Activated gamma-delta T cell (primary cell): ENCODE measurements around the gene TSPAN31.
"Not testable (repeated sequence)": the region's sequence is repeated elsewhere in the genome, so short reads cannot be mapped to it uniquely, and the experiment has no call there.

Experiments
- DNase-seq: peaks from one replicate; lab custom pipeline; 2025; lab: John Stamatoyannopoulos, UW
- total RNA-seq, 2 donors: gene quantifications; one replicate each; lab custom pipeline; 2026; lab: John Stamatoyannopoulos, UW

TSPAN31 gene, protein sequence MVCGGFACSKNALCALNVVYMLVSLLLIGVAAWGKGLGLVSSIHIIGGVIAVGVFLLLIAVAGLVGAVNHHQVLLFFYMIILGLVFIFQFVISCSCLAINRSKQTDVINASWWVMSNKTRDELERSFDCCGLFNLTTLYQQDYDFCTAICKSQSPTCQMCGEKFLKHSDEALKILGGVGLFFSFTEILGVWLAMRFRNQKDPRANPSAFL
- total RNA-seq, result 36.0 to 36.3 reads per million in 2 donors

DNA sequence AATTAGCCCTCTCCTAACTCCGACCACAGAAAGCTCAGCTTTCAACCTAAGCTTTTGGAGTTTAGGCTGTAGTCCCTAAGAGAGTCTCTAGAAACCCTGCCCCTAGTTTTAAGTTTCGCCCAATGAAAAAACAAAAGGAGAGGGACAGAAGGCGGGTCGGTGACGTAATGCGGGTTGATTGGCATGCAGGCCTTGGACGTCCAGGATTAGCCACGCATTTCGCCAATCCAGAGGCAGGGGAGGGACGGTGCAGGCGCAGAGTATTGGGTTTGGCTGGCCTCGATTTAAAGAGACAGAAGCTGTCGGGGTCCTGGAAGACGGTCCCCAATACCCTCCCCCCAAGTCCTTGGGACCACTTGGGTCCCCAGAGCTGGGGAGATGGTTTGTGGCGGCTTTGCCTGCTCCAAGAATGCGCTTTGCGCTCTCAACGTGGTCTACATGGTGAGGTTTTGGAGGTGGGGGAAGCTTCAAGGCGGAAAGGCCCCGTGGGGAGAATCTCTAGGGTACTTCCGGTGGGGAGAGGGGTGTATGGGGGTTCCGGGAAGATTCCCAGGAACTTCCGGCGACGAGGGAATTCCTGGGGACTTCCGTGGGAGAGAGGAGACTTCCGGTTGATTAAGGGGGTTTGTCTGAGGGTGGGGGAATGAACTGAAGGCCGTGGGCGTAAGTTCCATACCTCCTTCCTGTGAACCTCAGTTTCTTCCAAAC is at the start of gene TSPAN31:
TSPAN31 (plus strand) TSS at position 263 of the 708 bp plus-strand sequence; CDS start at position 379, 116 bp downstream.
- peak; percentile 47 for DNase-seq

DNA sequence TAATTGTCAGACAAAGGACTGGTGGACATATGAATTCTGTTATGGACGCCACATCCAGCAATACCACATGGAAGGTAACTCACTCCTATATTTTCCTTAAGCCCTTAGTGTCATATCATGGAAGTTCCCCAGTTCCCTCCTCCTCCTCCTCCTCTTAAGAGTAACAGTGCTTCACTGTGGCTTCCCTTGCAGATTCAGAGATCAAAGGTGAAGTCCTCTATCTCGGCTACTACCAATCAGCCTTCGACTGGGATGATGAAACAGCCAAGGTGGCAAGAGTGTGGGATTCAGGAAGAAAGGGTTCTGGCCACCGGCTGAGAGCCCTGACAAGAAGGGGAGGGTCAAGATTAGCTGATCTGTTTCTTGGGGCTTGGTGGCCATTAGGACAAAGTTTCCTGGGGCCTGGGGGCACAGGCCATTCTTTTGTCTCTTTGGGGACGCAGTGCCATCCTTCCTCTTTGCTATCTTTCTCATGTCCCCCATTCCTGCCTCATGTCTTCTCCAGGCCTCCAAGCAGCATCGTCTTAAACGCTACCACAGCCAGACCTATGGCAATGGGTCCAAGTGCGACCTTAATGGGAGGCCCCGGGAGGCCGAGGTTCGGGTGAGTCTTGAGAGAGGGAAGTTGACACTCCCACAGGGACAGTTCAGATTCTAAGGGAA is 48.9 kb upstream of the TSPAN31 start:
- DNase-seq, result no peak

DNA sequence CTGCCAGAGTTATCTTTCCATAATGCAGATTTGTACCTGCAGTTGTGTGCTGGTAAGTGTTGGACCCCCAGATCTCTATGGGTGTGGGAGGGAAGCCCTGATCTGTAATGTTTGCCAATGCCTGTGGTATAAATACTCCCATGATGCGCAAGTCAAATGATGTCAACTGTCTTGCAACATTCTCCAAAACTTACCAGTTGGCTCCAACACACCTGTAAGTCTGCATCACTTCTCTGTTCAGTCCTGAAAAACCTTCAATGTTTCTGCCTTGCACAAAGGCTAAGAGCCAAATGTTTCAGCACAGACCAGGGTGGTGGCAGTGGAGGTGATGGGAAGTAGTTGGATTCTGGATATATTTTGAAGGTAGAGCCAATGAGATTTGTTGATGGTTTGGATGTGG is 47.8 kb upstream of the TSPAN31 start:
- no peak for DNase-seq

DNA sequence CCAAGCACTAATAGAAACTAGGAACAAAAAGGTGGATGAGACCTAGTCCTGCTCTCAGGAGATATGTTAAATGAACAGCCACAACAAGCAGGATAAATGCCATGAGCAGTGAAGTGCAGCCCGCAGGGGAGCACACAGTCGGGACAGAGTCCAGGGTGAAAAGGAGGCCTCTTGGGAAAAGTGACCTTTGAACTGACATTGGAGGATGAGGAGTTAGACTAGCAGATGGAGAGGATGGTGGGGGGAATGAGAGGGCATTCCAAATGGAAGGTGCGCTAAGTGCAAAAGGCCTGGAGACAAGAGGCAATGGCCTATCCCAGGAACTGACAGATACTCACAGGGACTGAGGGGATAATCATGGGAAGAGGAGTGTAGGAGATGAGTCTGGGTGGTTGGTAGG is 46.4 kb upstream of the TSPAN31 start:
- no peak for DNase-seq

DNA sequence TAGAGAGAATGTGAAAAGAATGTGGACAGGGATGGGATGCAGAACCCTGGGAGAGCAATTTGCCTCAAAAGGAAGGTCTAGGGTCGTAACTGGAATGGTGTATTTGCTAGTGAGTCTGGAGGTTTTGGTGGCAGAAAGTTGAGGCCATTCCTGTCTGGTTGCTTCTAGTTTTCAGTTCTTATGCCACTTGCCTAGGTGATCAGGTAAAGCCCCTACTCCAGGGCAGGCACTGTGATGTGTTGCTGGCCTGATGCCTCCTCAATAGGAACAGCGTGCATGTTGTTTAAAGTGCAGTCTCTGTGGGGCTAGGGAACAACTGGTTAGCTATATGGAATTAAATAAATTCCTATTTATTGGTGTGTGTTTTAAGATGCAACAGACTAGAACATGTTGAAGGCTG is 44.5 kb upstream of the TSPAN31 start:
- DNase-seq, result no peak

DNA sequence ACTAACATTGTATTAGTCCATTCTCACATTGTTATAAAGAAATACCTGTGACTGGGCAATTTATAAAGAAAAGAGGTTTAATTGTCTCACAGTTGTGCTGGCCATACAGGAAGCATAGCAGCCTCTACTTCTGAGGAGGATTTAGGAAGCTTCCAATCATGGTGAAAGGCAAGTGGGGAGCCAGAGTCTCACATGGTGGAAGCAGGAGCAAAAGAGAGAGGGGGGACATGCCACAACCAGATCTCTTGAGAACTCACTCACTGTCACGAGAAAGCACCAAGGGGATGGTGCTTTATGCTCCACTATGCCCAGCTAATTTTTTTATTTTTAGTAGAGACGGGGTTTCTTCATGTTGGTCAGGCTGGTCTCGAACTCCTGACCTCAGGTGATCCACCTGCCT is 37.6 kb upstream of the TSPAN31 start:
- no peak for DNase-seq

DNA sequence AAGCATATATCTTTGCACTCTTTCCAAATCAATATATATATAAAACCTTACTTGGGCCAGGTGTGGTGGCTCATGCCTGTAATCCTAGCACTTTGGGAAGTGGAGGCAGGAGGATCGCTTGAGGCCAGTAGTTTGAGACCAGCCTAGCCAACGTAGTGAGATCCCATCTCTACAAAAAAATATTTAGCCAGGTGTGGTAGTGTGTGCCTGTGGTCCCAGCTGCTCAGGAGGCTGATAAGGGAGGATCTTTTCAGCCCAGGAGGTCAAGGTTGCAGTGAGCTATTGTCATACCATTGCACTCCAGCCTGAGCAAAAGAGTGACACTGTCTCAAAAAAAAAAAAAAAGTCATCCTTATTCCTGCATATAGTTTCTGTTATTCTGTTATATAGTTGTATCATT is 36.5 kb upstream of the TSPAN31 start:
- DNase-seq, result no peak

DNA sequence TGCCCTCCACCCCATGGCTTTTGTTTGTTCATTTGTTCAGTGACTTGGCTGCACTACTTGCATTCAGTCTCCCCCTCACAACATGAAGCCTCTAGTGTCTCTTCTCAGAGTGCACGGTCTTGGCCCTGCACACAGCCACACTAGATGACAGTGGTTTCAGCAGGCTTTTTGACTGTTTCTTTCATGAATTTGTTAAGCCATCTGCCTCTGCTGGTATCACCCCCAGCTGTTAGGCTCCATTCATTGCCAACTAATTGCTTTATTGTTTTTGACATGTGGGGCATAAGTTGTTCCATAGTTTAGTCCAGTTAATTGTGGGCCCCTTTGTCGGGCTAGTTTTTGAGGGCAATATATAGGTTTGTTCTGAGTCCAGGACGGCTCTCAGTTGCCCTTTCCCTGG is 32.1 kb upstream of the TSPAN31 start:
- no peak for DNase-seq

DNA sequence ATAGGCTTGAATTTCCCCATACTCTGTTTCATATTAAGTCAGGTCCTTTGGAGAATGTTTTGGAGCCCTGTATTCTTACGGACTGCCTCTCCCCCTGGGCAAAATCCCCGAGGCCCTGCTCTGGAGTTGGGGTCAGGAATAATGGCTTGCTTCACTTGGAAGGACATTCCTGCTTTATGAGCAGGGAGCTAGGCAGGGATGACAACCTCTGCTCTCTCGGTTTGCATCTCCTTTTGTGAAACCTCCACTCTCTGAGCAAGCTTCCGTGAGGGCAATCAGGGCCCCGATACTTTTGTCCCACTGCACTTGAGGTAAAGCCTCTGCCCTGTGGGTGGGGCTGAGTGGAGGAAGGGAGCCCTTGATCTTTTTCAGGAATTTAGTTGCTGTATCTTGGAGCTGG is 31.6 kb upstream of the TSPAN31 start:
- no peak for DNase-seq

DNA sequence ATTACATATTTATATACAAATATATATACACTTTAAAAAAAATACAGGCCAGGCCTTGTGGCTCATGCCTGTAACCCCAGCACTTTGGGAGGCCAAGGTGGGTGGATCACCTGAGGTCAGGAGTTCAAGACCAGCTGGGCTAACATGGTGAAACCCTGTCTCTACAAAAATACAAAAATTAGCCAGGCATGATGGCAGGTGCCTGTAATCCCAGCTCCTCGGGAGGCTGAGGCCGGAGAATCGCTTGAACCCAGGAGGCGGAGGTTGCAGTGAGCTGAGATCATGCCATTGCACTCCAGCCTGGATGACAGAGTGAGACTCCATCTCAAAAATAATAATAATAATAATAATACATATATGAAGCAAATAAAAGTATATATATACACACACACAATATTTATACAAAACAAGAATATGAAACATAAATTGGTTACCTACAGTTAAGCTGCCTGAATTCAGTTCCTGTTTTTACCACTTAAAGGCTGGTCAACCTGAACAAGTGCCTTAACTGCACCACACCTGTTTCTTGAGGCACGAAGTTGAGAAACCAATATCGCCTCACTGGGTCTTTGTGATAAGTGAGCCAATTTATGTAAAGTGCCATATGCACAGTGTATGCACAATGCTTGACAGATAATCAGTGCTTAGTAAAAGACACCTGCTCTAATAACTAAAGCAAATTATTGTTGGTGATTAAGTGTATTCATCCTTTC is 29.6 kb upstream of the TSPAN31 start:
- DNase-seq, result not testable (repeated sequence)

DNA sequence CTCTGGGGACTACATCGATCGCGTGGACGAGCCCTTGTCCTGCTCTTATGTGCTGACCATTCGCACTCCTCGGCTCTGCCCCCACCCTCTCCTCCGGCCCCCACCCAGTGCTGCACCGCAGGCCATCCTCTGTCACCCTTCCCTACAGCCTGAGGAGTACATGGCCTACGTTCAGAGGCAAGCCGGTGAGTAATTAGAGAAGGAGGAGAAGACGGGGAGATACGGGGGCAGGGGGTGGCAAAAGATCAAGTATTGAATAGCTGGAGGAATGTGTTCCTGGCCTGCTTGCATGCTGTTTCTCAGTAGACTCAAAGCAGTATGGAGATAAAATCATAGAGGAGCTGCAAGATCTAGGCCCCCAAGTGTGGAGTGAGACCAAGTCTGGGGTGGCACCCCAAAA is 29.1 kb upstream of the TSPAN31 start:
- DNase-seq, result no peak

DNA sequence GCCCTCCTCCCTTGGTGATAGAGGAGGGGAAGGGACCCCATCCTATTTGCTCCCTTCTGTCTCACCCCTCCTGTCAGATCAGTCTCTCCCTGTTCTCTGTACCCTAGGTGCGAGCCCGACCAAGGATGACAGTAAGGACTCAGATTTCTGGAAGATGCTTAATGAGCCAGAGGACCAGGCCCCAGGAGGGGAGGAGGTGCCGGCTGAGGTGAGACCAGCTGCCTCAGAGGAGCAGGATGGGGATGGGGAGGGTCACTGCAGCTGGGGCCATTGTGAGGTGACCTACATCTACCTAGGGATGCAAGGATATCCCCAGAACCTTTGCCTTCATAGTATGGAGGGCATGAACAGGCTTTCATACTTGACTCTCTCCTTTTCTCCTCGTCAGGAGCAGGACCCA is 28.5 kb upstream of the TSPAN31 start:
- DNase-seq, result no peak

DNA sequence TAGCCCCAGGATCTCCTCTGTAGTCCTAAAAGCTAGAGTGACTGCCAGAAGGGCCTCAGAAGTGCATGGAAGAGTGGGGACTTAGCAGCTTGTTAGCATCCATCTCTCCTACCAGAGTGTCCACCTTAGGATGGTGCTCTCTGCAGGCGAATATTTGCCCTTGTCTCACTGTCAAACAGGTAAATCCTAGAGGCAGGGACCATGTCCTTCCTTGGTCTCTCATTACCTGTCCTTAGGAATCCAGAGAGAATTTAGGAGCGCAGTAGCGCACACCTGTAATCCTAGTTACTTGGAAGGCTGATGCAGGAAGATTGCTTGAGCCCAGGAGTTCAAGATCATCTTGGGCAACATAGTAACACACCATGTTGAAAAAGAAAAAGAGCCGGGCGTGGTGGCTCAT is 27.7 kb upstream of the TSPAN31 start:
- DNase-seq, result no peak

DNA sequence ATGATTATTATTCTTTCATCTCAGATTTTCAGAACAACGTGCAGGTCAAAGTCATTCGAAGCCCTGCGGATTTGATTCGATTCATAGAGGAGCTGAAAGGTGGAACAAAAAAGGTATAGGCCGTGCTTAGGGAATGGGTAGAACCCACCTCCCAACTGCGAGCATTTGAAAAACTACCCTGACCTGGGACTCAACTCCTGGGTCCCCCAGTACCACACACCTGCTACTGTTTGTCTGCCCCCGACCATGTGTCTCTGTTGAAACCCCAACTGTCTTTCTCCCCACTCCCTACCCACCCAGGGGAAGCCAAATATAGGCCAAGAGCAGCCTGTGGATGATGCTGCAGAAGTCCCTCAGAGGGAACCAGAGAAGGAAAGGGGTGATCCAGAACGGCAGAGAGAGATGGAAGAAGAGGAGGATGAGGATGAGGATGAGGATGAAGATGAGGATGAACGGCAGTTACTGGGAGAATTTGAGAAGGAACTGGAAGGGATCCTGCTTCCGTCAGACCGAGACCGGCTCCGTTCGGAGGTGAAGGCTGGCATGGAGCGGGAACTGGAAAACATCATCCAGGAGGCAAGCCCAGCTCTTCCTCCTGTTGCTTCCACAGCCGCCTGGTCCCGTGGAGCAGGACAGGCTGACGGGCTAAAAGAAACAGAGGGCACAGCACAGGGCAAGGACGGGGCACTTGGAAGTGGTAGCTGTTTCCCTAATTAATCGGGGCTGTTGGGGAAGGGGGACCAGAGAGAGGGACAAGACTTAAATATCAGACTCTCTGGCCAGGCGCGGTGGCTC is 26.8 kb upstream of the TSPAN31 start:
- DNase-seq, result no peak

DNA sequence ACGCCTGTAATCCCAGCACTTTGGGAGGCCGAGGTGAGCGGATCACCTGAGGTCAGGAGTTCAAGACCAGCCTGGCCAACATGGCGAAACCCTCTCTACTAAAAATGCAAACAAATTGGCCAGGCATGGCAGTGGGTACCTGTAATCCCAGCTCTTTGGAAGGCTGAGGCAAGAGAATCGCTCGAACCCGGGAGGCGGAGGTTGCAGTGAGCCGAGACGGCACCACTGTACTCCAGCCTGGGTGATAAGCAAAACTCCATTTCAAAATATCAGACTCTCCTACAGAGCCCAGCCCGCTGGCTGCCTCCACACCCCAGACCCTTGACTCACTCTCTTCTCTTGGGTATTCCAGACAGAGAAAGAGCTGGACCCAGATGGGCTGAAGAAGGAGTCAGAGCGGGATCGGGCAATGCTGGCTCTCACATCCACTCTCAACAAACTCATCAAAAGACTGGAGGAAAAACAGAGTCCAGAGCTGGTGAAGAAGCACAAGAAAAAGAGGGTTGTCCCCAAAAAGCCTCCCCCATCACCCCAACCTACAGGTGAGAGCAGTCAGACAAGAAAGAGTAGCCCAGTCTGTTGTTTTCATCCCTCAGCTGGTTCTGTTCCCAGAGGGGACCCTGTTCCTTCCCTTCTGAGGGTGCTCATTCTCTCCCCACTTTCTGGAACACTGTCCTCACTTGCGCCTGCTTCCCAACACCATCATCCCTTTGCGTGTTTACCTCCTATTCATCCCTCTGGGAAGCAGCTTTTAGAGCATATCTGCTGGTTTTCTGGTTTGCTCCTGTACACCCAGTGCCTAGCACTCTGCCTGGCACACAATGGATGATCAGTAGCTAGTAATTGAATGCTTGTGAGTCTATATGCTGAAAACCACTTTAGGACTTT is 26.0 kb upstream of the TSPAN31 start:
- no peak for DNase-seq

DNA sequence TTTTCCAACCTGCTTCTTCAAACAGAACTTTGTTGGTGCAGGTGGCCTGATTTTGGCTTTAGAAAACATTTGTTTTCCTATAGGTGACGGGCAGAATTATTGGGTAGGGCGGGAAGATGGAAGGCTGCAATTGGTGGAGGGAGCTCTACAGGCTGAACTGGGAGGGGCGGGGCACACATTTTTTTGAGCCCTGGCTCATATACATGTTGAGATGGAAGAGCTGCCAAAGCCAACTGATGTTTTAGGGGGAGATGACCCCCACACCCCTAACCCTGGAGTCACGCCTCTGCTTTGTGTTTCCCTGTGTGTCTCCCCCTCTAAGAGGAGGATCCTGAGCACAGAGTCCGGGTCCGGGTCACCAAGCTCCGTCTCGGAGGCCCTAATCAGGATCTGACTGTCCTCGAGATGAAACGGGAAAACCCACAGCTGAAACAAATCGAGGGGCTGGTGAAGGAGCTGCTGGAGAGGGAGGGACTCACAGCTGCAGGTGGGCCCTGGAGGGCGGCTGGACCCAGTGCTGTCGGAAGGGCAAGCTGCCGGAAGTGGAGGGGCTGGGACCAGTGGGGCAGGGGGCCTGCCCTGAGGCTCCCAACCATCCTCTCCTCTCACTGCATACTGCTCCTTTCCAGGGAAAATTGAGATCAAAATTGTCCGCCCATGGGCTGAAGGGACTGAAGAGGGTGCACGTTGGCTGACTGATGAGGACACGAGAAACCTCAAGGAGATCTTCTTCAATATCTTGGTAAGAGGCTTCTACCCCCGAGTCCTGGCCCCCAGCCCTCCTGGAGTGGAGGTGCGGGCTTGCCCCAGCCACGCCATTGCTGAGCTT is 24.8 kb upstream of the TSPAN31 start:
- no peak for DNase-seq

DNA sequence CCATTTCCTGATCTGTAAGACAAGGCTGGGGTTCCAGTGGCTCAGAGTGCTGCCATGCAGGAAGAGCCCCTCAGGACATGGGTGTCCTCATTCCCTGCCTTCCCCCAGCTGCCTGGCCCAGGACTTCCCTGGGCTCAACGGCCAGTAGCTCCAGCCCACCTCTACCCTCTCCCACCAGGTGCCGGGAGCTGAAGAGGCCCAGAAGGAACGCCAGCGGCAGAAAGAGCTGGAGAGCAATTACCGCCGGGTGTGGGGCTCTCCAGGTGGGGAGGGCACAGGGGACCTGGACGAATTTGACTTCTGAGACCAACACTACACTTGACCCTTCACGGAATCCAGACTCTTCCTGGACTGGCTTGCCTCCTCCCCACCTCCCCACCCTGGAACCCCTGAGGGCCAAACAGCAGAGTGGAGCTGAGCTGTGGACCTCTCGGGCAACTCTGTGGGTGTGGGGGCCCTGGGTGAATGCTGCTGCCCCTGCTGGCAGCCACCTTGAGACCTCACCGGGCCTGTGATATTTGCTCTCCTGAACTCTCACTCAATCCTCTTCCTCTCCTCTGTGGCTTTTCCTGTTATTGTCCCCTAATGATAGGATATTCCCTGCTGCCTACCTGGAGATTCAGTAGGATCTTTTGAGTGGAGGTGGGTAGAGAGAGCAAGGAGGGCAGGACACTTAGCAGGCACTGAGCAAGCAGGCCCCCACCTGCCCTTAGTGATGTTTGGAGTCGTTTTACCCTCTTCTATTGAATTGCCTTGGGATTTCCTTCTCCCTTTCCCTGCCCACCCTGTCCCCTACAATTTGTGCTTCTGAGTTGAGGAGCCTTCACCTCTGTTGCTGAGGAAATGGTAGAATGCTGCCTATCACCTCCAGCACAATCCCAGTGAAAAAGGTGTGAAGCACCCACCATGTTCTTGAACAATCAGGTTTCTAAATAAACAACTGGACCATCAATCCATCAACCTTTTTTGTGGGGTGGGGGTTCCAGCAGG is 23.9 kb upstream of the TSPAN31 start:
- no peak for DNase-seq

DNA sequence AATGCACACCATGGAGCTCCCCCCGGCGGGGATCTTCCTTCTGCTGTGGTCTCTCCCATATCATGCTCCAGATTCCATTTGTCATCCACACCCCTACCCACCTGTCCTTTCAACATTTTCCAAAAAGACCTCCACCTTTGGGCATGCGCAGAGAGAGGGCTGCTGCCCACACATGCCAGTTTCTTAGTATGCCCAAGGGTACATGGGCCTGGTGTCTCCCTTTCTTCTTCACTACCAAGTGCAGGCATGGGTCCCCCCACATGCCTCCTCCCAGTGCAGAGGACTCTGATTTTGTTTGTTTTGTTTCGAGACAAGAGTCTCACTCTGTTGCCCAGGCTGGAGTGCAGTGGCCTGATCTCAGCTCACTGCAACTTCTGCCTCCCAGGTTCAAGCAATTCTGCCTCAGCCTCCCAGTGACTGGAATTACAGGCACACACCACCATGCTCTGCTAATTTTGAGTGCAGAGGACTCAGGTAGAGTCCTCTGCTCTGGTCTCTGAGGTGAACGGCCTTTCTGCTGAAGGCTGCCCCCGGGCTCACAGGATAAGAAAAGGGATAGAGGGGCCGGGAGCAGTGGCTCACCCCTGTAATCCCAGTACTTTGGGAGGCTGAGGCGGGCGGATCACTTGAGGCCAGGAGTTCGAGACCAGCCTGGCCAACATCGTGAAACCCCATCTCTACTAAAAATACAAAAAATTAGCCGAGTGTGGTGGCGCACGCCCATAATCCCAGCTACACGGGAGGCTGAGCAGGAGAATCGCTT is 22.8 kb upstream of the TSPAN31 start:
- not testable (repeated sequence) for DNase-seq
